Esophagus squamous epithelium (tissue), 5 donors: ENCODE results near the gene NPHP4. TPM values are rescaled to one million over a fixed set of nuclear protein-coding genes. Genes with fewer than 3 reads are reported as not detected.

ENCODE experiments used
- DNase-seq: peaks from one replicate; lab custom pipeline; 2025; lab: John Stamatoyannopoulos, UW
- H3K27ac ChIP-seq, 4 donors: fragments of 200-600 bp; sonication (generic); one replicate each; pipeline ENCODE4 v1.5.1; 2016 to 2019; ENCODE audit warnings: mild to moderate bottlenecking in 1 of 4
- H3K27me3 ChIP-seq, 4 donors: fragments of 200-600 bp; sonication (generic); 1 replicate in 3 of 4; 2 replicates in 1 of 4; pipeline versions ENCODE4 v1.5.1 to v1.6.0; 2017 to 2021; ENCODE audit warnings: antibody characterized with exemption in 1 of 4
- H3K36me3 ChIP-seq, 3 donors: fragments of 200-600 bp; sonication (generic); one replicate each; pipeline ENCODE4 v1.5.1; 2016 to 2019
- H3K4me1 ChIP-seq, 3 donors: fragments of 200-600 bp; sonication (generic); one replicate each; pipeline ENCODE4 v1.5.1; 2017 to 2019
- H3K4me3 ChIP-seq, 4 donors: fragments of 200-600 bp; sonication (generic); 1 replicate in 3 of 4; 2 replicates in 1 of 4; pipeline ENCODE4 v1.5.1; 2016 to 2019; ENCODE audit warnings: mild to moderate bottlenecking in 2 of 4, moderate library complexity in 1 of 4
- H3K9me3 ChIP-seq, 3 donors: fragments of 200-600 bp; sonication (generic); one replicate each; pipeline ENCODE4 v1.5.1; 2016 to 2019
- POLR2A ChIP-seq, 4 donors: fragments of 450-650 bp; IDR thresholded peaks; one replicate each; pipeline ENCODE4 v1.6.1; 2017; ENCODE audit warnings: antibody characterized with exemption in 4 of 4, mild to moderate bottlenecking in 4 of 4, moderate library complexity in 3 of 4
- WGBS, 2 donors: methylation state at CpG; one replicate each; pipeline ENCODE4 v1.1.5; 2018; 5-methylcytosine and 5-hydroxymethylcytosine counted together
- intact Hi-C: fragments of 100-400 bp; cut with DNase I; formaldehyde crosslinking; loops from one replicate; pipeline ENCODE4 v1.15.0; 2022
- total RNA-seq, 4 donors: library from RNA; depleted of rRNA; stranded (reverse); fragments of >200 nt; gene quantifications; one replicate each; pipeline ENCODE4 v1.1.0, GENCODE V29; 2016
- TF ChIP-seq, protein P1 (sequence below), 6 experiments: fragments of 450-650 bp in 4 of 6; fragments of 200-600 bp in 2 of 6; sonication (generic) in 2 of 6; IDR thresholded peaks; one replicate each; pipeline ENCODE4 v1.5.1; 2016 to 2019; ENCODE audit warnings: antibody characterized with exemption in 6 of 6, mild to moderate bottlenecking in 4 of 6, moderate library complexity in 4 of 6
- donor health status: DM: yes; HTN: yes; CAD: no.

The NPHP4 gene
- total RNA-seq, 4 donors from 2014 or later, result 2.4 to 8.8 (median 5.3) TPM

DNA sequence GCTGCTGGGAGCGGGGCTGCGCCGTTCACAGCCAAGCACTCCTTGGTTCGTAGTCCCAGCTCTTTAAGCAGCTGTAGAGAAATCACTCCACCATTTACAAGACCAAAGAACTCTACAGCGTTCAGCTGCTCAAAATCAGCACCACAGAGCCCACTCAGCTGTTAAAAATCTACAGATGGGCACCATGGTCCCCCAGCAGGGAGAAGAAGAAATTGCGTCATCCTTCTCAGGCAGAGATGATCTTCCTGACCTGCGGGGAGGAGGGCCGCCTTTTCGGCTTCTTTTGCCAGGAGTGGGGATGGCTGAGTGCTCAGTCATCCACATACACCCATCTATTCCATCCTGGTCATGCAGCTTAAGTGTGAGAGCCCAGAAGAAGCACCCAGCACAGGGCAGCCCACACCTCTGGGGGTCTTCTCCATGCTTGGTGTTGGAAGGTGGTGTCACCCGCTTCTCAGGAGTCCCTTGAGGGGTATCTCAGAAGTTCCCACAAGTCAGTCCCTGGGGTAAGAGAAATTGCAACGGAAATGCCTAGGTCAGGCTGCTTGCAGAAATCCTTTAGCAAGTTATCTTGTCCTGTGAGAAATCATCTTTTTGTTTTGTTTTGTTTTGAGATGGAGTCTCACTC, 163.8 kb downstream of the NPHP4 start:
- H3K4me1 ChIP-seq, result no peaks in the 10 kb centered on the region
- no peaks in the 10 kb centered on the region for H3K9me3 ChIP-seq
- H3K4me3 ChIP-seq, result no peak overlapping the region
- TF ChIP-seq, protein P1, sequence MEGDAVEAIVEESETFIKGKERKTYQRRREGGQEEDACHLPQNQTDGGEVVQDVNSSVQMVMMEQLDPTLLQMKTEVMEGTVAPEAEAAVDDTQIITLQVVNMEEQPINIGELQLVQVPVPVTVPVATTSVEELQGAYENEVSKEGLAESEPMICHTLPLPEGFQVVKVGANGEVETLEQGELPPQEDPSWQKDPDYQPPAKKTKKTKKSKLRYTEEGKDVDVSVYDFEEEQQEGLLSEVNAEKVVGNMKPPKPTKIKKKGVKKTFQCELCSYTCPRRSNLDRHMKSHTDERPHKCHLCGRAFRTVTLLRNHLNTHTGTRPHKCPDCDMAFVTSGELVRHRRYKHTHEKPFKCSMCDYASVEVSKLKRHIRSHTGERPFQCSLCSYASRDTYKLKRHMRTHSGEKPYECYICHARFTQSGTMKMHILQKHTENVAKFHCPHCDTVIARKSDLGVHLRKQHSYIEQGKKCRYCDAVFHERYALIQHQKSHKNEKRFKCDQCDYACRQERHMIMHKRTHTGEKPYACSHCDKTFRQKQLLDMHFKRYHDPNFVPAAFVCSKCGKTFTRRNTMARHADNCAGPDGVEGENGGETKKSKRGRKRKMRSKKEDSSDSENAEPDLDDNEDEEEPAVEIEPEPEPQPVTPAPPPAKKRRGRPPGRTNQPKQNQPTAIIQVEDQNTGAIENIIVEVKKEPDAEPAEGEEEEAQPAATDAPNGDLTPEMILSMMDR (IDR thresholded peaks at IDR 0.05), result no peak
- no peak for TF ChIP-seq POLR2A (IDR thresholded peaks at IDR 0.05)
- no peak for DNase-seq
- peaks cover 0 to 35% (median 0%) of the 10 kb centered on the region in 4 donors for H3K27me3 ChIP-seq
- intact Hi-C loops, result no loop called here
- WGBS, 2 donors, result 77 to 86% methylated on average over 7 to 10 of the region's 11 CpGs
- H3K36me3 ChIP-seq, result no peaks in the 10 kb centered on the region
- H3K27ac ChIP-seq, result no peak overlapping the region

DNA sequence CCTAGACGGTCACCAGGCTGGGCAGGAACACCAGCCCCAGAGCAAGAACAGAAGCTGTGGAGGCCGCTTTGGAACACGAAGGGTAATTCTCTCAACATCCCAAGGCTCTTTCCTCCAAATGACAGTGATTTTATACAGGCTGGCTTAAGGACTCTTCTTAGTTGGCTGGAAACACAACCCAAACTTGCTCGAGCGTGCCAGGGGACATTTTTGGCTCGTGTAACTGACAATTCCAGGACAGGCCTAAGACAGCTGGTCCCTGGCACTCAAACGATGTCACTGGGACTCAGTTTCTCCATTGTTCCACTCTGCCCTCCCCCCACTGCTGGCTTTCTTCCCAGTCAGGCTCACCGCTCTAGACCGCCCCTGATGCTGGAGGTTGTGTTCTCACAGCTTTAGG, 164.7 kb downstream of the NPHP4 start:
- 48 to 52% methylated on average over 8 of the region's 9 CpGs for WGBS, 2 donors
- no peak for DNase-seq
- no peaks in the 10 kb centered on the region for H3K4me1 ChIP-seq
- TF ChIP-seq, protein P1 (IDR thresholded peaks at IDR 0.05), result no peak
- TF ChIP-seq POLR2A (IDR thresholded peaks at IDR 0.05), result no peak
- H3K27ac ChIP-seq, result no peak overlapping the region
- no peaks in the 10 kb centered on the region for H3K9me3 ChIP-seq
- H3K4me3 ChIP-seq, result no peak overlapping the region
- peaks cover 0 to 30% (median 0%) of the 10 kb centered on the region in 4 donors for H3K27me3 ChIP-seq
- intact Hi-C loops, result no loop called here
- H3K36me3 ChIP-seq, result no peaks in the 10 kb centered on the region

DNA sequence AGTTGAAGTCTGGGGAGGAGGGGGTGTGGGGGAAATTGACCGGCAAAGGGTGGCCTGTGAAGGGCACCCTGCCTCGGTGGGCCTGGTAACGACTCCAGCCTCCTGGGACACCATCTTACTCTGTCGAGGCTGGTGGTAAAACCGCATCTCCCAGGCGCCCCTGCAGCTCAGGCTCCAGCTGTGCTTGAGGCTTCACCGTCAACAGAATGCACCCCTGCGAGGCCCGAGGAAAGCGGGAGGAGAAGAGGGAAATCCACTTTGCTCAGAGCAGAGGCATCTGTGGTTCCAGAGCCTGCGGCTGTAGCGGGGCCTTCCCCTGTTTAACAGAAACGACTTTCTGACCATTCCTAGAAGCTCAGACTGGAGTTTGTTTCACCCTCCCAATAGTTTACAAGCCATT, 165.6 kb downstream of the NPHP4 start:
- intact Hi-C loops, result no loop called here
- no peak for DNase-seq

DNA sequence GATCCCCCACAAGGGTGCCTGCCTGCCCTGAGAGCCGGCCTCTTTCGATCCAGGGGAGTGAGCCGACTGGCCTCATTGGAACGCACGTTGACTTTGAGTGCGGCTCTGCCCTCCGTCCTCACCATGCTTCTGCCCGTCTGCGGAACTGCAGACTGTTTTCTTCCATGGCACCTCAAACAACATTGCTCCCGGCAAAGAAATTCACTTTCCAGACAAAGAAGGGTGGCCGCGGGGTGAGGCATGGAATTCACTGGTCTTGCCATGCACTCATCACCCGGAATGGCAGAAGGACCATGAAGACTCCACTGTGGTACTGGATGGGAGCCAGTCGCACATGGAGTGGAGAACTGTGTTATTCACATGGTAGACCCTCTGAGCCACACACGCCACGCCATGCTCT, 169.5 kb downstream of the NPHP4 start:
- 89 to 90% methylated on average over 2 to 5 of the region's 16 CpGs for whole genome bisulfite sequencing, 2 donors
- intact Hi-C loops, result no loop called here
- no peak for DNase-seq
- Histone ChIP-seq H3K4me3 (no peak overlapping the region), H3K27me3 (peaks cover 0 to 45% (median 0%) of the 10 kb centered on the region in 4 donors), H3K36me3 (no peaks in the 10 kb centered on the region), H3K9me3 (no peaks in the 10 kb centered on the region), H3K27ac (no peak overlapping the region), H3K4me1 (no peaks in the 10 kb centered on the region)
- TF ChIP-seq, protein P1 (IDR thresholded peaks at IDR 0.05), result no peak
- no peak for TF ChIP-seq POLR2A (IDR thresholded peaks at IDR 0.05)

More for the DNA sequence above, 165.6 kb downstream of the NPHP4 start:
- Histone ChIP-seq H3K27me3 (peaks cover 0 to 30% (median 0%) of the 10 kb centered on the region in 4 donors), H3K9me3 (no peaks in the 10 kb centered on the region), H3K36me3 (no peaks in the 10 kb centered on the region), H3K27ac (no peak overlapping the region), H3K4me3 (no peak overlapping the region), H3K4me1 (no peaks in the 10 kb centered on the region)
- 43 to 57% methylated on average over 7 to 12 of the region's 13 CpGs for WGBS, 2 donors
- TF ChIP-seq, protein P1 (IDR thresholded peaks at IDR 0.05), result no peak
- TF ChIP-seq POLR2A (IDR thresholded peaks at IDR 0.05), result no peak

DNA sequence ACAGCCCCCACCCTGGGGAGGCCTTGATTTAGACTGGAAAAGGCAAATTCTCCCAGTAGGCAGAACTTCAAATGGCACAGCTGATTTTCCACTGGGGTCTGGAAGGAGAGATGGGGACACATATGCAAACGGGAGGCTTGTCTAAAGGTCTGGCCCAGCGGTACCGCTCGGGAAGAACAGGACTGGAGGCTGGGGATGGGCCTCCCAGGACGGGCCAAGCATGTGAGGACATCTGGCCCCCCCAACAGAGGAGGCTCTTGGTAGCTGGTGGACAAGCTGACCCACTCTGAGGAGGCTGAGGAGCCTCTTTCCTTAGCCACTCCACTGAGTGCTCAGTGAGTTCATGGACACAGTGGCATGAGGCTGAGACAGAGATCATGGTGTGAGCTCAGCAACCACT, 170.0 kb downstream of the NPHP4 start:
- WGBS, 2 donors, result 94% methylated on average over 5 of the region's 5 CpGs; no CpG with 5 or more reads in 1 of the 2 donors
- peaks cover 0 to 49% (median 0%) of the 10 kb centered on the region in 4 donors for H3K27me3 ChIP-seq
- no peaks in the 10 kb centered on the region for H3K36me3 ChIP-seq
- no peaks in the 10 kb centered on the region for H3K9me3 ChIP-seq
- no peak overlapping the region for H3K4me3 ChIP-seq
- no peak for TF ChIP-seq POLR2A (IDR thresholded peaks at IDR 0.05)
- TF ChIP-seq, protein P1 (IDR thresholded peaks at IDR 0.05), result no peak
- H3K4me1 ChIP-seq, result no peaks in the 10 kb centered on the region
- no peak overlapping the region for H3K27ac ChIP-seq
- intact Hi-C loops, result no loop called here
- no peak for DNase-seq
